T-helper 1 cell treated with Interleukin-12 subunit alpha and Interleukin-12 subunit beta and Interleukin-4 antibody, amounts not matched to agents 30 ng/mL and 1 ng/mL, for 36 hours (primary cell): ENCODE measurements around the gene ARHGAP28. TPM values are rescaled to one million over a fixed set of nuclear protein-coding genes. Genes with fewer than 3 reads are reported as not detected.

Experiments used
- intact Hi-C: fragments of 100-400 bp; cut with micrococcal nuclease; formaldehyde crosslinking; loops from one replicate; pipeline ENCODE4 v1.15.1; 2024
- total RNA-seq: library from RNA; stranded (reverse); gene quantifications from 2 replicates; pipeline ENCODE4 v1.2.3, GENCODE V29; 2022

The ARHGAP28 gene
- total RNA-seq, 1 donor from 2014 or later: not detected

- intact Hi-C loops: no loop called here
Observed at GRCh38 chr18:6868033-6868432, 138.5 kb downstream of the ARHGAP28 start.

DNA sequence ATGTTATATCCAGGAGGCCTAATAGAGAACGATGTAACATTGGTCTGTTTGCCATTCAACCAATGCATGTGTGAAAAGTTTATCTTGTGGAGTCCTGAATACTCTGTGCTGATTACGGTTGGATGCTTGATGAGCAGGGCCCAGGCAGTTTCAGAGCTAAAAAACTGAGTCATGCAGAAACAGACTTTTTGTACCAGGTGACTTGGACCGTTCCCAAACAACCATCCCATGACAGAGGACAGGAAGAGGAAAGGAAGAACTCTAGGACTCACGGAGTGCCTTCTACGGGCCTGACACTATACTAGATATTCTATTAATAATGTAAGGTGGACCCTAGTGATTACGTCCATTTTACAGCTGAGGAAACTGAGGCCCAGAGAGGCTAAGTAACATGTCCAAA, 142.1 kb downstream of the ARHGAP28 start:
- intact Hi-C loops: no loop called here

GRCh38 chr18:6873040-6873751, 143.7 kb downstream of the ARHGAP28 start:
- intact Hi-C loops: no loop called here

DNA sequence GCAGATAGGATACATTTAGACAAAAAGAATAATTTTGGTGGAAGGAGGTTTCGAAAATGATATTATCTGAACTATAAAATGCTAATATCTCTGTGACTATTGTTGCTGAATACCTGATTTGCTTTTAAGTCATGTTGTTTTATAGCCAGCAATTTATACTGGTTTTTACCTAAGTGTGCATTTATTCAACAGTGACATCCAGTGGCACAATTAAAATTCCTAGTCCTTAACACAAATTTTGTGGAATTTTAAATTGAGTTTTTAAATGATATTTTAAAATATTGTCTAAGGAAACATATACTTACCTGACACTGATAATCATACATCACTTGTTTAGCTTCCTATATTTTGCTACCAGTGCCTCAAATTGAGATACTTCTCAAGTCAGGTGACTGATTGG, 144.8 kb downstream of the ARHGAP28 start:
- intact Hi-C loops: no loop called here

DNA sequence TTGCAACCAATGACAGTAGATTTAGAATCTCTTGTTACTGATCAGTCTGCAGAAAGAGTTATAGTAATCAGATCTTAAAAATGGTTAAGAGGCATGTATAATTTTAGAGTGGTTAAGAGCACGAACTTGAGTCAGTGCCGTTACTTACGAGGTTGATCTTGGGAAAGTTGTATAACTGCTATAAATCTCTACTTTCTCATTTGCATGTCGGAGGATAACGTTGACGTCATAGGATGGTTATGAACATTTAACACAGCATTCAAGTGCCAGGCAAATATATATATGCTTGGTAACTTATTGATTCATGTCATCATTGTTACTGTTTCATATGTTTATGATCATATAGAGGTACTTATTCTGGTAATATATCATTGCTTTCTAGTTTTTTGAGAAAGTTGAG, 146.2 kb downstream of the ARHGAP28 start:
- intact Hi-C loops: no loop called here

- intact Hi-C loops: no loop called here
Observed at GRCh38 chr18:6876641-6877041, 147.1 kb downstream of the ARHGAP28 start.

- intact Hi-C loops: no loop called here
Observed at GRCh38 chr18:6877288-6877687, 147.8 kb downstream of the ARHGAP28 start.

DNA sequence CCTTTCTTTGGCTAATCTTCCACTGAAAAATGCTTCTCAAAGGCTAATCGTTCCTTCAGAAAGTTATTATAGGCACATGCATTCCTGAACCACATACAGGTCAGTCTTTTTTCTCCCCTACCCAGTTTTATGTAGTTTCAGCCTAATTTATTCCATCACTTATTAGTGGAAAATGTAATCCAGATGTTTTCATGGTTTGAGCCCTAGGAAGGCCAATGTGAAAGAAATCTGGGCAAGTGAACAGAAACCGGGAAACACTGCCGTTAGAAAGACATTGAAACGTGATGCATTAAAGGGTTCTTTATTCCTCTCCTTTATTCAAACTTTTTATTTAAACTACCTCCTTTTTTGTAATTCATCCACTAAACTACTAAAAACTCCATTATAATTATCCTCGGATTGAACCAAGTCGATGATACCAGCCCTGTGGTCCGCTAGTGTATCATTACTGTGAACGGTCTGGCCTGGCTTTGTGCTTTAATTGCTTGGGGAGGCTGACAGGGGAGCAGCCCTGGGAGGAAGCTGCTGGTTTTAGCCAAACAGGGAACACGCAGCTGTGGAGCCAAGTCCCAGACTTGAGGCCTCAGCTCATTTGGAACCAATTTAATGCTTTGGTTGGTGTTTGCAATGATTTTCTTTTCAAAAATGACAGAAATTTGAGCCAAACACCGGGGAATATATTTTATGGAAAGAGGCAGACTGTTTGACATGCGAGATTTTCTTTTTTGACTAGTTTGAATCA, 149.2 kb downstream of the ARHGAP28 start:
- intact Hi-C loops: no loop called here

DNA sequence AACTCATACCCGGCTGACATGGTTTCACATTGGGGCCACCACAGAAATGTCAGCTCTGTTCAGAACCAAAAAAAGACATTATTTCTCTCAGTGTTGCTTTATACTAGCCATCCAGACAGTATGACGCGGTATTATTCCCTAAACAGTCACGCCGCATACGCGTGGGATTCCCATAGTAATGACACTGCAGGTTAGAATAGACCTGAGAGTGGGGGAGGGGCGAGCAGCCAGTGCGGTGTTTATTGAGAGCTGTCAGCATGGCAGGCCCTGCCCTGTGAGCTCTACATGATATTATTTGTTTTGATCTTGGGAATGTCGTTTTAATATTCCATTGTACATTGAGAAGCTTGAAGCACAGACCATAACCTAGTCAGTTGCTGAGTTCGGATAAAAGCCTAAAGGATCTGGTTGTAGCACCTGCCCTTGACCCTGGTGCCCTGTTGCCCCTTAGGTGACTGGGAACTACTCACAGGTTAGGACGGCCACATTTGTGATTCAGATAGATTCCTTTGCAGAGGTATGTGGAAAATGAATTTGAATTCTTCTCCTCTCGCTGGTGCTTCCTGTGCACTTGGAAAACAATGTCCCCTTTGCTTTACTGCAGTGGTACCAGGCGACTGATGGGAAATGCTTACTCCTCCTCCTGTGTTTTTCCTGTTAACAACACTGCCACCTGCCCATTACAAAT, 150.1 kb downstream of the ARHGAP28 start:
- intact Hi-C loops: loop anchor here (10.0 kb wide), 1 partner anchor 1275 kb away; no protein-coding TSS in a partner anchor

DNA sequence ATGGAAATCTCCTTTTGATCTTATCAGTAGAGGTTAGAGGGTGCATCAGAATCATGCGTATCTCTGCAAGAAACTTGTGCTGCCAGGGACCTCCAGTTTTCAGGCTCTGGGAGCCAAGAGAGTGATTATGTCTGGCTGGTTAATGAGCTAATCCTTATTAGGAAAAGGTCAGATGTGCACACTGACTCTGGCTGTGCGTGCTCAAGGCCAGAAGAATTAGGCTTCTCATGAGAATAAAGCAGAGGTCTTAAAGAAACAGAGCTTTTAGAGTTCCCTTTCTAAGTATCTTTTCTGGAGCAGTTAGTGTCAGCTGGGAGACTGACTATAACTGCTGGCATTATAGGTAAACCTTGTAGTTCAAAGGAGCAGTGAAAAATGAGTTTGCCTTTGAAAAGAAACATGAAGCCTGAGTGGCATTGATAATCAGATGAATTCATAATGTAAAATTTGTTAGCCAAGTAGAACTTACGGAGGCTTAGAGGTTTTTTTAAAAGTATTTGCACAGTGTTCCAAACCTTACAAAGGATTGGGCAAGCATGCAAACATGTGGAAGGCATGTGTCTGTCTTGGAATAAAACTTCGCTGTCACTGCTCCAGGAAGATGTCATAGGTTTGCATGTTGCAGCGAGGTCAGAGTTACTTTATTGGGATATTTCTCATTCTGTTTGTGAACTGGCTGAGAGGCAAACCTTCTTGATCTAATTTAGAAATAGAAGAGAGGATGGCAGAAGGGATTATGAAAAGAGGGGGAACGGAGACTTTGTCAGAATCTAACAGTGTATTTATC, 151.7 kb downstream of the ARHGAP28 start:
- intact Hi-C loops: loop anchor here (10.0 kb wide), 1 partner anchor 1276 kb away; no protein-coding TSS in a partner anchor

GRCh38 chr18:6882401-6882800, 152.9 kb downstream of the ARHGAP28 start:
- intact Hi-C loops: loop anchor here (10.0 kb wide), 1 partner anchor 1278 kb away; no protein-coding TSS in a partner anchor

GRCh38 chr18:6885006-6885481, 155.5 kb downstream of the ARHGAP28 start:
- intact Hi-C loops: loop anchor here (10.0 kb wide), 1 partner anchor 1280 kb away; no protein-coding TSS in a partner anchor

DNA sequence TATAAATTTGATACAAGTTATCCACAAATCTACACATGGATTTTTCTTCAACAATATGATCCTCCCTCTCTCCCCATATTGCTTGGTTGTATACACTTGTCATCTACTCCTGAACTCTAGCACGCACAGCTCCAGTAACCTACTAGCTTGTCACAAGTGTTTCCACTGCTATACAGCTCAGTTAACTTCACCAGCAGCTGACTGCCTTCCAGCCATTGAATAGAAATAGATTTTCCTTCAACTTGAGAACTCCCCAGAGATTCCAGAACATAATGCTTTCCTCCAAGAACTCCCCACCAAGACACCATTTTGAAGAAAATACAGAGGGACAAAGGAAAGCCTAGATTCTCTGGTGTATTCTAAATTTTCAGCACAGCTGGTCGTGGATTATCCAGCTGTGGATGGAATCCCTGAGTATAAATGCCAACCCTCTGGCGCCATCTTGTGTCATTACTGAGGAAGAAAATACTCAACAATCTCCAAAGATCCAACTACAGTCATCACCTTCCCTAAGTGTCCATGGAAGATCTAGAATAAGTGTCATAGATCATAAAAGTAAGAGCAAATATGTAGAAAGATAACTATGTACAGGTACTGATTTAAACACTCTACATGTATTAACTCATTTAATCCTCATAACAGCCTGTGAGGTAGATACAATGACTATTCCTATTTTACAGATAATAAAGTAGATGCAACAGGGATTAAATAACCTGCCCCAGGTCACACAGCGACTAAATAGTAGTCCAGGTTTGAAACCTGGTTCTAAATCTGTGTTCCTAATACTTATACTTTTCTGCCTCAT, 156.7 kb downstream of the ARHGAP28 start:
- intact Hi-C loops: loop anchor here (1.0 to 10.0 kb wide), 5 partner anchors 343 to 1813 kb away; no protein-coding TSS in a partner anchor

GRCh38 chr18:6886797-6887330, 157.3 kb downstream of the ARHGAP28 start:
- intact Hi-C loops: loop anchor here (1.0 to 10.0 kb wide), 5 partner anchors 344 to 1814 kb away; no protein-coding TSS in a partner anchor

- intact Hi-C loops: no loop called here
Observed at GRCh38 chr18:6891788-6892187, 162.3 kb downstream of the ARHGAP28 start.

GRCh38 chr18:6901286-6901926, 171.9 kb downstream of the ARHGAP28 start:
- intact Hi-C loops: no loop called here

- intact Hi-C loops: loop anchor here (5.0 kb wide), 1 partner anchor 1065 kb away; no protein-coding TSS in a partner anchor
Observed at GRCh38 chr18:6917072-6917471, 187.6 kb downstream of the ARHGAP28 start.

GRCh38 chr18:6920099-6920955, 190.8 kb downstream of the ARHGAP28 start:
- intact Hi-C loops: loop anchor here (1.0 kb wide), 1 partner anchor 257 kb away; no protein-coding TSS in a partner anchor
